ENCODE results near the gene TMEM168.

TMEM168 gene

DNA sequence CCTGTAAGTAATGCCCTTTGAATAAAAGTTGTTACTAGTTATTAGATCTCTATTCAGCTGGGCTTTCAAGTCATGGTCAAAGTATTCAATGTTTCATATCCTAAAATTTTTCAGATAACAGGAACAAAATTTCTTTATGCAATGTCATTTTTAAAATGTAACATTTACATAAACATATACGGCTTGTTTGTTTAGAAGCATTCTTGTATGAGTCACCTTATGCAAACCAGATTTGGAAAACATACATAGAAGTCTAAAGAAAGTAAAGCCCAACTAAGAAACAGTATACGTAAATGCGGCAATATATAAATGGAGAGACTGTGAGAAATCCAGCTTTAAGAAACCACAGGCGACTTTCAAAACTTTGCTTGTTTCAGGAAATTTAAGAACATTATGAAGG is 10.5 kb downstream of the TMEM168 start:
- no peaks in the 10 kb centered on the region for H3K79me2 ChIP-seq (ENCODE audit: control insufficient read depth, insufficient read depth, low read length)
- no peak overlapping the region for H3K27ac ChIP-seq (ENCODE audit: low read depth, low read length)
- H3K4me1 ChIP-seq (ENCODE audit: control insufficient read depth, low read depth, low read length): no peaks in the 10 kb centered on the region
- H3K36me3 ChIP-seq (ENCODE audit: control insufficient read depth, insufficient read depth, low read length): no peaks in the 10 kb centered on the region
- no peak overlapping the region for H3K23ac ChIP-seq (ENCODE audit: low read length)
- no peak overlapping the region for H4K8ac ChIP-seq (ENCODE audit: low read depth, low read length)
- no peak overlapping the region for H2AK5ac ChIP-seq (ENCODE audit: low read length)
- H2BK5ac ChIP-seq (ENCODE audit: low read length): no peak overlapping the region
- H2BK120ac ChIP-seq (ENCODE audit: low read depth, low read length): no peak overlapping the region
- H3K9ac ChIP-seq (ENCODE audit: low read length): no peak overlapping the region
- H3K27me3 ChIP-seq (ENCODE audit: insufficient read depth, low read length, poor library complexity): no peaks in the 10 kb centered on the region
- no peak overlapping the region for H3K4me2 ChIP-seq (ENCODE audit: low read length)
- no peak overlapping the region for H4K5ac ChIP-seq (ENCODE audit: low read length)
- no peak overlapping the region for H3K4me3 ChIP-seq (ENCODE audit: low read length)
- H3K18ac ChIP-seq (ENCODE audit: low read length): no peak overlapping the region
- no peak overlapping the region for H3K4ac ChIP-seq (ENCODE audit: low read depth, low read length)
- no peaks in the 10 kb centered on the region for H3K79me1 ChIP-seq (ENCODE audit: low read length)
- WGBS (ENCODE audit: extremely low coverage, insufficient coverage, low lambda C conversion rate): no CpG with 5 or more reads among the region's 4 CpGs
- DNase-seq: no peak
- H2BK15ac ChIP-seq (replicated peaks; ENCODE audit: low read depth): no peak overlapping the region
- no peak overlapping the region for H3K56ac ChIP-seq (ENCODE audit: low read length)

DNA sequence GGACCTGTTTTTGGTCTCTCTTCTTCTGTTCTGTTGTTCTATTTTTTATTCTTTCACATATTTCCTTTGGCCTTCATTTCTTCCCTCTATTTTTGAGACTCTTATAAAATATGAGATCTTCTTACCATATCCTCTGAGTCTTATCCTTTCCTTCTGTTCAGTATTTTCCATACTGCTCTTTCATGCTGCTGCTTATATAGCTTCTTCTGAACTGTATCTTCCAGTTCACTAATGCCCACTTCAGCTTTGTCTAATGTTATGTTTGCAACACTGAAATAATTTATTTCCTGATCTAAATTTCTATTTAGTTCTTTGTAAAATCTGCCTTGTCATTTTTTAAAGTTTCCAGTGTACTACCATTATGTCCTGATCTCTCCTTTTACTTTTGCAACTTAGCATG is 12.8 kb downstream of the TMEM168 start:
- H3K4me2 ChIP-seq (ENCODE audit: low read length): no peak overlapping the region
- H3K18ac ChIP-seq (ENCODE audit: low read length): no peak overlapping the region

DNA sequence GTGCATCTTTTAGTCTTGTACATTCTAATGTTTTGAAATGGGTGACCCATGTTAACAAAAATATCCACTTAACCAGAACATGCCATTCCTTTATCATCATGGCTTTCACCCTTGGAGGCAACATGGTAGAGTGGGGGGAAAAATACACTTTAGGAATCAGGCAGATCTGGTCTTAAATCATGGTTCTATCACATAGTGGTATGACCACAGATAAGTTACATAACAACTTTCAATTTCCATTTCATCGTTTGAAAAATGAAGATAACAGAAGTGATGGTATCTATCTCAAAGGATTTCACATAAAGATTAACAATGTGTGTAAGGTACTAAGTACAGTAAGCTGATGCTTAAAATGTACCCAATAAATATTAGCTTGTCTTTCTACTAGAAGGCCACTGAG is 19.0 kb downstream of the TMEM168 start:
- H2AK5ac ChIP-seq (ENCODE audit: low read length): no peak overlapping the region
- no peaks in the 10 kb centered on the region for H3K27me3 ChIP-seq (ENCODE audit: insufficient read depth, low read length, poor library complexity)

More for the DNA sequence above, 12.8 kb downstream of the TMEM168 start:
- no peaks in the 10 kb centered on the region for H3K27me3 ChIP-seq (ENCODE audit: insufficient read depth, low read length, poor library complexity)
- DNase-seq: no peak
- H3K36me3 ChIP-seq (ENCODE audit: control insufficient read depth, insufficient read depth, low read length): no peaks in the 10 kb centered on the region
- no peak overlapping the region for H3K4ac ChIP-seq (ENCODE audit: low read depth, low read length)
- H3K23ac ChIP-seq (ENCODE audit: low read length): no peak overlapping the region
- H2BK15ac ChIP-seq (replicated peaks; ENCODE audit: low read depth): no peak overlapping the region
- H3K4me1 ChIP-seq (ENCODE audit: control insufficient read depth, low read depth, low read length): no peaks in the 10 kb centered on the region
- no peak overlapping the region for H2BK120ac ChIP-seq (ENCODE audit: low read depth, low read length)
- no peaks in the 10 kb centered on the region for H3K79me1 ChIP-seq (ENCODE audit: low read length)
- H2AK5ac ChIP-seq (ENCODE audit: low read length): no peak overlapping the region
- H3K79me2 ChIP-seq (ENCODE audit: control insufficient read depth, insufficient read depth, low read length): no peaks in the 10 kb centered on the region
- no peak overlapping the region for H2BK5ac ChIP-seq (ENCODE audit: low read length)
- no peak overlapping the region for H3K4me3 ChIP-seq (ENCODE audit: low read length)
- H3K9ac ChIP-seq (ENCODE audit: low read length): no peak overlapping the region
- no peak overlapping the region for H3K56ac ChIP-seq (ENCODE audit: low read length)
- H3K27ac ChIP-seq (ENCODE audit: low read depth, low read length): no peak overlapping the region
- no peak overlapping the region for H4K5ac ChIP-seq (ENCODE audit: low read length)
- no peak overlapping the region for H4K8ac ChIP-seq (ENCODE audit: low read depth, low read length)

DNA sequence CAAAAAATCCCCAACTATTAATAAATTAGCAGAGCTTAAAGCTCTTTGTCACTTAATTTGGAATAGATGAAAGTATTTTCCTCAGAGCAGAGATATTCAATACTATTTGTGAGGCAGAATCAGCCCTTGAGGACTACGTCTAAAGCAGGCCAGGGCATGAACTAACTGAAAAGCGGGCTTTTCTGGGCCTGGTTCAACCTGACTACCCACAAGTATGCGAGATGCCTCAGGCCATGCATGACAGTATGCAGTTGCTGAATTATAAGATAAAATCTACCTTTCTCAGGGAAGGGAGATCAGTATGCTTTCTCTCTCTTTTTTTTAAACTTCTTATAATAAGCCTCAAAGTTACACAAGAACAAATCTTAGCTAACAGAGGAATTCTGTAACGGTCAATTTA is 20.1 kb downstream of the TMEM168 start:
- Histone ChIP-seq H4K5ac (ENCODE audit: low read length) (no peak overlapping the region), H2BK5ac (ENCODE audit: low read length) (no peak overlapping the region), H4K8ac (ENCODE audit: low read depth, low read length) (no peak overlapping the region)

More for the DNA sequence above, 19.0 kb downstream of the TMEM168 start:
- H3K4ac ChIP-seq (ENCODE audit: low read depth, low read length): no peak overlapping the region
- H4K8ac ChIP-seq (ENCODE audit: low read depth, low read length): no peak overlapping the region
- H3K18ac ChIP-seq (ENCODE audit: low read length): no peak overlapping the region
- H3K79me1 ChIP-seq (ENCODE audit: low read length): no peaks in the 10 kb centered on the region
- H3K4me3 ChIP-seq (ENCODE audit: low read length): no peak overlapping the region
- no peak overlapping the region for H3K27ac ChIP-seq (ENCODE audit: low read depth, low read length)
- no peak overlapping the region for H4K5ac ChIP-seq (ENCODE audit: low read length)
- no peak overlapping the region for H2BK5ac ChIP-seq (ENCODE audit: low read length)
- no peak overlapping the region for H3K23ac ChIP-seq (ENCODE audit: low read length)
- H3K36me3 ChIP-seq (ENCODE audit: control insufficient read depth, insufficient read depth, low read length): no peaks in the 10 kb centered on the region
- H3K4me1 ChIP-seq (ENCODE audit: control insufficient read depth, low read depth, low read length): no peaks in the 10 kb centered on the region
- no peak overlapping the region for H3K4me2 ChIP-seq (ENCODE audit: low read length)
- H2BK120ac ChIP-seq (ENCODE audit: low read depth, low read length): no peak overlapping the region
- no peak overlapping the region for H3K56ac ChIP-seq (ENCODE audit: low read length)
- no peaks in the 10 kb centered on the region for H3K79me2 ChIP-seq (ENCODE audit: control insufficient read depth, insufficient read depth, low read length)
- no peak overlapping the region for H3K9ac ChIP-seq (ENCODE audit: low read length)
- H2BK15ac ChIP-seq (replicated peaks; ENCODE audit: low read depth): no peak overlapping the region
- no peak for DNase-seq
- whole genome bisulfite sequencing (ENCODE audit: extremely low coverage, insufficient coverage, low lambda C conversion rate): no CpG with 5 or more reads among the region's 1 CpG

DNA sequence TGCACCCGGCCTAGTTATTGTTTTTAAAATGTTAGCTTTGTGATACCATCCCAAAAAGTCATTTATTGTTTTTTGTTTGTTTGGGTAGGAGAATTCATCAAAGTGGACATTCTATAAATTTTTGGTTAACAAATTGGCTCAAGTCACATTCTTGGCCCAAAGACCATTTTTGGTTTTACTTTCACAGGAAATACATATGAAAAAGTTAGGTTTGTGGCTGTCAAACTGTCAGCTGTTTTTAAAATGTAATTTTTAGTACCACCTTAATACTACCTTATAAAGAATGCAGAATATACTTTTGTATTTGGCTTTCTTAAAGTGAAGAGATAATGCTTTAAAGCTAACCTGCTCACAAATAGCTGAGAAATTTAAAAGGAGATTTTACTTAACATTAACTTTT is 25.1 kb downstream of the TMEM168 start:
- H3K9ac ChIP-seq (ENCODE audit: low read length): no peak overlapping the region
- no peak overlapping the region for H3K4me3 ChIP-seq (ENCODE audit: low read length)
- no peak overlapping the region for H3K27ac ChIP-seq (ENCODE audit: low read depth, low read length)
- H3K56ac ChIP-seq (ENCODE audit: low read length): no peak overlapping the region
- no peak overlapping the region for H4K8ac ChIP-seq (ENCODE audit: low read depth, low read length)
- no peak overlapping the region for H4K5ac ChIP-seq (ENCODE audit: low read length)
- H3K27me3 ChIP-seq (ENCODE audit: insufficient read depth, low read length, poor library complexity): no peaks in the 10 kb centered on the region
- no peak overlapping the region for H2BK15ac ChIP-seq (replicated peaks; ENCODE audit: low read depth)
- H3K18ac ChIP-seq (ENCODE audit: low read length): no peak overlapping the region
- H3K4ac ChIP-seq (ENCODE audit: low read depth, low read length): no peak overlapping the region
- H3K36me3 ChIP-seq (ENCODE audit: control insufficient read depth, insufficient read depth, low read length): no peaks in the 10 kb centered on the region
- no peaks in the 10 kb centered on the region for H3K79me2 ChIP-seq (ENCODE audit: control insufficient read depth, insufficient read depth, low read length)
- H3K4me2 ChIP-seq (ENCODE audit: low read length): no peak overlapping the region
- no peaks in the 10 kb centered on the region for H3K79me1 ChIP-seq (ENCODE audit: low read length)
- DNase-seq: no peak
- whole genome bisulfite sequencing (ENCODE audit: extremely low coverage, insufficient coverage, low lambda C conversion rate): no CpG with 5 or more reads among the region's 1 CpG
- H2BK5ac ChIP-seq (ENCODE audit: low read length): no peak overlapping the region
- no peak overlapping the region for H3K23ac ChIP-seq (ENCODE audit: low read length)
- H3K4me1 ChIP-seq (ENCODE audit: control insufficient read depth, low read depth, low read length): no peaks in the 10 kb centered on the region
- H2BK120ac ChIP-seq (ENCODE audit: low read depth, low read length): no peak overlapping the region
- no peak overlapping the region for H2AK5ac ChIP-seq (ENCODE audit: low read length)

More for the DNA sequence above, 20.1 kb downstream of the TMEM168 start:
- H2BK120ac ChIP-seq (ENCODE audit: low read depth, low read length): no peak overlapping the region
- no peak overlapping the region for H3K23ac ChIP-seq (ENCODE audit: low read length)
- WGBS (ENCODE audit: extremely low coverage, insufficient coverage, low lambda C conversion rate): no CpG with 5 or more reads among the region's 4 CpGs
- no peak overlapping the region for H2BK15ac ChIP-seq (replicated peaks; ENCODE audit: low read depth)
- no peak overlapping the region for H3K9ac ChIP-seq (ENCODE audit: low read length)
- H3K27ac ChIP-seq (ENCODE audit: low read depth, low read length): no peak overlapping the region
- no peak overlapping the region for H2AK5ac ChIP-seq (ENCODE audit: low read length)
- no peak overlapping the region for H3K4ac ChIP-seq (ENCODE audit: low read depth, low read length)
- no peaks in the 10 kb centered on the region for H3K36me3 ChIP-seq (ENCODE audit: control insufficient read depth, insufficient read depth, low read length)
- H3K79me2 ChIP-seq (ENCODE audit: control insufficient read depth, insufficient read depth, low read length): no peaks in the 10 kb centered on the region
- H3K4me2 ChIP-seq (ENCODE audit: low read length): no peak overlapping the region
- DNase-seq: peak; percentile 92
- H3K27me3 ChIP-seq (ENCODE audit: insufficient read depth, low read length, poor library complexity): no peaks in the 10 kb centered on the region
- no peak overlapping the region for H3K18ac ChIP-seq (ENCODE audit: low read length)
- no peaks in the 10 kb centered on the region for H3K4me1 ChIP-seq (ENCODE audit: control insufficient read depth, low read depth, low read length)
- no peak overlapping the region for H3K4me3 ChIP-seq (ENCODE audit: low read length)
- H3K56ac ChIP-seq (ENCODE audit: low read length): no peak overlapping the region
- H3K79me1 ChIP-seq (ENCODE audit: low read length): no peaks in the 10 kb centered on the region

DNA sequence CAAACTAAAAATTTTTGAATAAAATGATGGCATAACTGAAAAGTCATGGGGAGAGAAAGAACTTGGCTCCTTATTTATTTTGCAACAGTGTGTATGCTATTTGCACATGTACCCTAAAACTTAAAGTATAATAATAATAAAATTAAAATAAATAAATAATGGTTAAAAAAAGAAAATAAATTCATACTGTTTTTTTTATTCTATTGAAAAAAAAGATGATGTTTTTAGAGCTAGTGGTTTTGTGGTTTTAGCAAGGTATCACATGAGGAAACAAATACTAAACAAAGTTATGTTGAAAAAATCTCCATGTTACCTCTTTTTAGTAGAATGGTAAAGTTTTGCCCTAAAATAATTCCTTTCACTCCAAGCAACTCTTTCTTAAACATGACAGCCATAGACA is 26.2 kb downstream of the TMEM168 start:
- Histone ChIP-seq H2BK15ac (replicated peaks; ENCODE audit: low read depth) (no peak overlapping the region), H3K56ac (ENCODE audit: low read length) (no peak overlapping the region), H2AK5ac (ENCODE audit: low read length) (no peak overlapping the region), H3K23ac (ENCODE audit: low read length) (no peak overlapping the region), H3K27ac (ENCODE audit: low read depth, low read length) (no peak overlapping the region), H3K79me2 (ENCODE audit: control insufficient read depth, insufficient read depth, low read length) (no peaks in the 10 kb centered on the region), H2BK5ac (ENCODE audit: low read length) (no peak overlapping the region), H3K9ac (ENCODE audit: low read length) (no peak overlapping the region), H3K36me3 (ENCODE audit: control insufficient read depth, insufficient read depth, low read length) (no peaks in the 10 kb centered on the region), H3K27me3 (ENCODE audit: insufficient read depth, low read length, poor library complexity) (no peaks in the 10 kb centered on the region), H3K4me1 (ENCODE audit: control insufficient read depth, low read depth, low read length) (no peaks in the 10 kb centered on the region), H3K18ac (ENCODE audit: low read length) (no peak overlapping the region), H3K79me1 (ENCODE audit: low read length) (no peaks in the 10 kb centered on the region), H2BK120ac (ENCODE audit: low read depth, low read length) (no peak overlapping the region), H3K4me3 (ENCODE audit: low read length) (no peak overlapping the region), H3K4me2 (ENCODE audit: low read length) (no peak overlapping the region), H4K5ac (ENCODE audit: low read length) (no peak overlapping the region), H3K4ac (ENCODE audit: low read depth, low read length) (no peak overlapping the region), H4K8ac (ENCODE audit: low read depth, low read length) (no peak overlapping the region)
- DNase-seq: no peak

Measured in mesendoderm (in vitro differentiated cells).